ENCODE measurements around the gene BEND5.

The BEND5 gene

GRCh38 chr1:48765335-48765734 is 11.4 kb downstream of the BEND5 start:
- no peak for DNase-seq (ENCODE audit: low spot score)

- DNase-seq (ENCODE audit: low spot score) = no peak
Measured at GRCh38 chr1:48761986-48762385, 14.7 kb downstream of the BEND5 start.

GRCh38 chr1:48761411-48761810 is 15.3 kb downstream of the BEND5 start:
- DNase-seq (ENCODE audit: low spot score) = no peak

- no peak for DNase-seq (ENCODE audit: low spot score)
Measured at GRCh38 chr1:48760857-48761256, 15.8 kb downstream of the BEND5 start.

- DNase-seq (ENCODE audit: low spot score) = no peak
Measured at GRCh38 chr1:48758976-48759375, 17.7 kb downstream of the BEND5 start.

- no peak for DNase-seq (ENCODE audit: low spot score)
Measured at GRCh38 chr1:48757363-48757762, 19.3 kb downstream of the BEND5 start.

- DNase-seq (ENCODE audit: low spot score) = no peak
Measured at GRCh38 chr1:48756683-48757316, 19.9 kb downstream of the BEND5 start.

- DNase-seq (ENCODE audit: low spot score) = no peak
Measured at GRCh38 chr1:48753293-48753692, 23.4 kb downstream of the BEND5 start.

GRCh38 chr1:48750109-48750508 is 26.6 kb downstream of the BEND5 start:
- DNase-seq (ENCODE audit: low spot score) = no peak

GRCh38 chr1:48749068-48749467 is 27.6 kb downstream of the BEND5 start:
- no peak for DNase-seq (ENCODE audit: low spot score)

GRCh38 chr1:48746906-48747305 is 29.8 kb downstream of the BEND5 start:
- DNase-seq (ENCODE audit: low spot score) = no peak

GRCh38 chr1:48744032-48744431 is 32.7 kb downstream of the BEND5 start:
- no peak for DNase-seq (ENCODE audit: low spot score)

GRCh38 chr1:48743480-48743879 is 33.2 kb downstream of the BEND5 start:
- no peak for DNase-seq (ENCODE audit: low spot score)

GRCh38 chr1:48741380-48741779 is 35.3 kb downstream of the BEND5 start:
- no peak for DNase-seq (ENCODE audit: low spot score)

GRCh38 chr1:48740621-48741020 is 36.1 kb downstream of the BEND5 start:
- DNase-seq (ENCODE audit: low spot score) = no peak

- no peak for DNase-seq (ENCODE audit: low spot score)
Measured at GRCh38 chr1:48739091-48739490, 37.6 kb downstream of the BEND5 start.

- DNase-seq (ENCODE audit: low spot score) = no peak
Measured at GRCh38 chr1:48738356-48738755, 38.3 kb downstream of the BEND5 start.

GRCh38 chr1:48735796-48736195 is 40.9 kb downstream of the BEND5 start:
- no peak for DNase-seq (ENCODE audit: low spot score)

- no peak for DNase-seq (ENCODE audit: low spot score)
Measured at GRCh38 chr1:48730164-48730910, 46.4 kb downstream of the BEND5 start.

- DNase-seq (ENCODE audit: low spot score) = no peak
Measured at GRCh38 chr1:48728584-48728983, 48.1 kb downstream of the BEND5 start.

- DNase-seq (ENCODE audit: low spot score) = no peak
Measured at GRCh38 chr1:48726557-48727215, 50.0 kb downstream of the BEND5 start.

- no peak for DNase-seq (ENCODE audit: low spot score)
Measured at GRCh38 chr1:48726139-48726538, 50.6 kb downstream of the BEND5 start.

GRCh38 chr1:48725341-48726046 is 51.2 kb downstream of the BEND5 start:
- no peak for DNase-seq (ENCODE audit: low spot score)
